ENCODE measurements around the gene ATP4A. TPM values are rescaled to one million over a fixed set of nuclear protein-coding genes. Genes with fewer than 3 reads are reported as not detected.

Gene ATP4A
- total and polyA plus RNA-seq, 2 donors (not counting 1 experiment from before 2014, with no cell fraction given) = not detected

GRCh38 chr19:35519291-35519690 is 44.2 kb downstream of the ATP4A start:
- DNase-seq = no peak
- POLR2A ChIA-PET = no interaction called here

GRCh38 chr19:35518313-35518712 is 45.1 kb downstream of the ATP4A start:
- no peaks in the 10 kb centered on the region for H3K9me3 Mint-ChIP-seq (ENCODE audit: insufficient read depth)
- no peak overlapping the region for H3K4me3 Mint-ChIP-seq
- ChIA-PET CTCF (no interaction called here), POLR2A (interaction anchor here (0.7 kb wide), 1 partner anchor 17 kb away, joined by 3 read pairs; no protein-coding TSS in a partner anchor)
- ATAC-seq (ENCODE audit: low read depth) (no peak), DNase-seq (no peak)
- no peaks in the 10 kb centered on the region for H3K4me1 ChIP-seq (ENCODE audit: control insufficient read depth in 2 of 2, insufficient read depth in 2 of 2, low read length in 2 of 2)
- no peaks in the 10 kb centered on the region for H3K79me2 ChIP-seq (ENCODE audit: control insufficient read depth, insufficient read depth, low read length)
- no peak overlapping the region for H2AFZ ChIP-seq (ENCODE audit: insufficient read depth, low read depth, low read length, poor library complexity, severe bottlenecking)
- no peaks in the 10 kb centered on the region for H3K9me3 ChIP-seq (ENCODE audit: control extremely low read depth in 1 of 3, control insufficient read depth in 2 of 3, insufficient read depth in 1 of 3, low read length in 2 of 3)
- peaks cover 0 to 9% (median 2%) of the 10 kb centered on the region in 4 experiments for H3K27me3 ChIP-seq (replicated peaks in 1 of 4; ENCODE audit: control extremely low read depth in 1 of 4, control insufficient read depth in 3 of 4, insufficient read depth in 4 of 4, low read length in 3 of 4)
- no peak overlapping the region for H3K9ac ChIP-seq (ENCODE audit: low read length)
- H3K4me3 ChIP-seq (ENCODE audit: control extremely low read depth in 1 of 5, extremely low read depth in 1 of 5, insufficient read depth in 1 of 5, low read depth in 2 of 5, low read length in 4 of 5) = no peak overlapping the region
- no peak overlapping the region for H3K27ac ChIP-seq (ENCODE audit: low read length in 2 of 2)
- WGBS (ENCODE audit: insufficient coverage) = 88% methylated on average over 5 of the region's 6 CpGs
- H3K36me3 ChIP-seq (replicated peaks in 1 of 2; ENCODE audit: control extremely low read depth in 1 of 2, control insufficient read depth in 1 of 2, extremely low read depth in 1 of 2, insufficient read depth in 2 of 2, low read length in 1 of 2) = no peaks in the 10 kb centered on the region
- no peaks in the 10 kb centered on the region for H4K20me1 ChIP-seq (ENCODE audit: control insufficient read depth, insufficient read depth, low read length, poor library complexity, severe bottlenecking)
- H3K27me3 Mint-ChIP-seq = peaks cover 33% of the 10 kb centered on the region
- no peak overlapping the region for H3K4me2 ChIP-seq (replicated peaks; ENCODE audit: low read depth, low read length, poor library complexity, severe bottlenecking)
- no peak for TF ChIP-seq CTCF (IDR thresholded peaks at IDR 0.05)
- TF ChIP-seq EZH2 (IDR thresholded peaks at IDR 0.05; ENCODE audit: borderline replicate concordance, insufficient read depth, low read depth, low read length, poor library complexity, severe bottlenecking) = no peak
- H3K4me1 Mint-ChIP-seq = no peaks in the 10 kb centered on the region
- H3K27ac Mint-ChIP-seq = no peak overlapping the region
- intact Hi-C loops (cut with micrococcal nuclease) = no loop called here

More at GRCh38 chr19:35519291-35519690, 44.2 kb downstream of the ATP4A start:
- Histone ChIP-seq H3K4me1 (ENCODE audit: control insufficient read depth in 2 of 2, insufficient read depth in 2 of 2, low read length in 2 of 2) (no peaks in the 10 kb centered on the region), H3K9me3 (ENCODE audit: control extremely low read depth in 1 of 3, control insufficient read depth in 2 of 3, insufficient read depth in 1 of 3, low read length in 2 of 3) (no peaks in the 10 kb centered on the region), H3K9ac (ENCODE audit: low read length) (no peak overlapping the region), H3K27ac (ENCODE audit: low read length in 2 of 2) (no peak overlapping the region), H2AFZ (ENCODE audit: insufficient read depth, low read depth, low read length, poor library complexity, severe bottlenecking) (no peak overlapping the region), H3K4me3 (ENCODE audit: control extremely low read depth in 1 of 5, extremely low read depth in 1 of 5, insufficient read depth in 1 of 5, low read depth in 2 of 5, low read length in 4 of 5) (no peak overlapping the region), H3K79me2 (ENCODE audit: control insufficient read depth, insufficient read depth, low read length) (no peaks in the 10 kb centered on the region), H3K36me3 (replicated peaks in 1 of 2; ENCODE audit: control extremely low read depth in 1 of 2, control insufficient read depth in 1 of 2, extremely low read depth in 1 of 2, insufficient read depth in 2 of 2, low read length in 1 of 2) (no peaks in the 10 kb centered on the region), H3K27me3 (replicated peaks in 1 of 4; ENCODE audit: control extremely low read depth in 1 of 4, control insufficient read depth in 3 of 4, insufficient read depth in 4 of 4, low read length in 3 of 4) (peaks cover 0 to 5% (median under 1%) of the 10 kb centered on the region in 4 experiments), H3K4me2 (replicated peaks; ENCODE audit: low read depth, low read length, poor library complexity, severe bottlenecking) (no peak overlapping the region), H4K20me1 (ENCODE audit: control insufficient read depth, insufficient read depth, low read length, poor library complexity, severe bottlenecking) (no peaks in the 10 kb centered on the region)
- H3K27me3 Mint-ChIP-seq = peaks cover 31% of the 10 kb centered on the region
- no peak overlapping the region for H3K4me3 Mint-ChIP-seq
- no peak for ATAC-seq (ENCODE audit: low read depth)
- intact Hi-C loops (cut with micrococcal nuclease) = no loop called here
- no peaks in the 10 kb centered on the region for H3K9me3 Mint-ChIP-seq (ENCODE audit: insufficient read depth)
- 75% methylated on average over 6 of the region's 7 CpGs for WGBS (ENCODE audit: insufficient coverage)
- CTCF ChIA-PET = no interaction called here
- TF ChIP-seq EZH2 (IDR thresholded peaks at IDR 0.05; ENCODE audit: borderline replicate concordance, insufficient read depth, low read depth, low read length, poor library complexity, severe bottlenecking) (no peak), CTCF (IDR thresholded peaks at IDR 0.05) (no peak)
- no peaks in the 10 kb centered on the region for H3K4me1 Mint-ChIP-seq
- no peak overlapping the region for H3K27ac Mint-ChIP-seq

Data from B cell (primary cell).